ENCODE results near the gene SMG5.

GRCh38 chr1:156259805-156260204, 22.8 kb downstream of the SMG5 start:
- TF ChIP-seq POLR2A (IDR thresholded peaks at IDR 0.05): no peak
- TF ChIP-seq, protein P1, sequence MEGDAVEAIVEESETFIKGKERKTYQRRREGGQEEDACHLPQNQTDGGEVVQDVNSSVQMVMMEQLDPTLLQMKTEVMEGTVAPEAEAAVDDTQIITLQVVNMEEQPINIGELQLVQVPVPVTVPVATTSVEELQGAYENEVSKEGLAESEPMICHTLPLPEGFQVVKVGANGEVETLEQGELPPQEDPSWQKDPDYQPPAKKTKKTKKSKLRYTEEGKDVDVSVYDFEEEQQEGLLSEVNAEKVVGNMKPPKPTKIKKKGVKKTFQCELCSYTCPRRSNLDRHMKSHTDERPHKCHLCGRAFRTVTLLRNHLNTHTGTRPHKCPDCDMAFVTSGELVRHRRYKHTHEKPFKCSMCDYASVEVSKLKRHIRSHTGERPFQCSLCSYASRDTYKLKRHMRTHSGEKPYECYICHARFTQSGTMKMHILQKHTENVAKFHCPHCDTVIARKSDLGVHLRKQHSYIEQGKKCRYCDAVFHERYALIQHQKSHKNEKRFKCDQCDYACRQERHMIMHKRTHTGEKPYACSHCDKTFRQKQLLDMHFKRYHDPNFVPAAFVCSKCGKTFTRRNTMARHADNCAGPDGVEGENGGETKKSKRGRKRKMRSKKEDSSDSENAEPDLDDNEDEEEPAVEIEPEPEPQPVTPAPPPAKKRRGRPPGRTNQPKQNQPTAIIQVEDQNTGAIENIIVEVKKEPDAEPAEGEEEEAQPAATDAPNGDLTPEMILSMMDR (IDR thresholded peaks at IDR 0.05): no peak

Data from breast epithelium (tissue), 3 donors.